HepG2 (cell line): ENCODE results near the gene ADAM8. TPM values are rescaled to one million over a fixed set of nuclear protein-coding genes. Genes with fewer than 3 reads are reported as not detected.

Experiments used
- CERS6 ChIP-seq: sonication (generic); formaldehyde crosslinking; IDR thresholded peaks from 2 replicates; pipeline ENCODE4 v1.5.0; 2020; ENCODE audit warnings: missing genetic modification reagents
- GABPB1 ChIP-seq: IDR thresholded peaks from 2 replicates; pipeline ENCODE4 v1.6.1; 2016; ENCODE audit warnings: mild to moderate bottlenecking, missing genetic modification reagents, moderate library complexity, missing compliant biosample characterization
- IRF2 ChIP-seq: IDR thresholded peaks from 2 replicates; pipeline ENCODE4 v1.6.1; 2018; ENCODE audit warnings: missing genetic modification reagents, missing compliant biosample characterization
- MAX ChIP-seq: IDR thresholded peaks from 2 replicates; pipeline ENCODE4 v1.6.1; 2012; ENCODE audit warnings: inconsistent platforms
- MYC ChIP-seq: sonication (generic); formaldehyde crosslinking; IDR thresholded peaks from 2 replicates; pipeline ENCODE4 v1.9.0; 2021; ENCODE audit warnings: missing genetic modification reagents, borderline replicate concordance
- PCBP1 ChIP-seq: fragments of 200-400 bp; formaldehyde crosslinking; IDR thresholded peaks from 2 replicates; pipeline ENCODE4 v1.6.1; 2017; ENCODE audit warnings: mild to moderate bottlenecking, low read depth, low read length, borderline replicate concordance
- RNF2 ChIP-seq: fragments of 450-650 bp; conservative IDR thresholded peaks from 2 replicates; pipeline ENCODE4 v1.6.1; 2016; ENCODE audit warnings: low read depth
- ZBTB33 ChIP-seq: sonication (generic); formaldehyde crosslinking; IDR thresholded peaks from 2 replicates; pipeline ENCODE4 v1.4.0; 2020; ENCODE audit warnings: missing genetic modification reagents
- ZFP90 ChIP-seq: sonication (generic); formaldehyde crosslinking; IDR thresholded peaks from 2 replicates; pipeline ENCODE4 v1.8.0; 2022; ENCODE audit warnings: missing genetic modification reagents, mild to moderate bottlenecking, inconsistent platforms, borderline replicate concordance
- ZNF768 ChIP-seq: sonication (generic); formaldehyde crosslinking; IDR thresholded peaks from 2 replicates; pipeline ENCODE4 v1.4.0; 2020; ENCODE audit warnings: missing genetic modification reagents
- ZNF777 ChIP-seq: sonication (generic); formaldehyde crosslinking; IDR thresholded peaks from 2 replicates; pipeline ENCODE4 v1.4.0; 2020; ENCODE audit warnings: missing genetic modification reagents
- polyA plus RNA-seq, 8 experiments: library from polyadenylated mRNA; depleted of rRNA in 3 of 8; stranded (reverse) in 7 of 8; unstranded in 1 of 8; fragments of >200 nt; fragmentation: Illumina TruSeq in 4 of 8; extraction: Trizol in 4 of 8; gene quantifications; 2 replicates each; pipeline versions ENCODE4 v1.2.1 to v1.2.3, GENCODE V29; 2011 to 2016; ENCODE audit warnings: low read depth in 4 of 8, missing spikeins in 1 of 8, mixed read lengths in 1 of 8; ENCODE audit not compliant: insufficient read depth in 1 of 8
- total RNA-seq, 5 experiments: library from RNA; depleted of rRNA; stranded (reverse); fragments of >200 nt; fragmentation: Illumina TruSeq; extraction: Trizol; gene quantifications; 2 replicates each; pipeline ENCODE4 v1.2.3, GENCODE V29; 2016; ENCODE audit warnings: low read depth in 1 of 5
- TF ChIP-seq, protein P1 (sequence below): sonication (generic); formaldehyde crosslinking; IDR thresholded peaks from 2 replicates; pipeline ENCODE4 v1.5.1; 2020; ENCODE audit warnings: mild to moderate bottlenecking, missing genetic modification reagents, borderline replicate concordance
- TF ChIP-seq, protein P2 (sequence below): sonication (generic); formaldehyde crosslinking; IDR thresholded peaks from 2 replicates; pipeline ENCODE4 v1.4.0; 2020; ENCODE audit warnings: missing genetic modification reagents
- TF ChIP-seq, protein P3 (sequence below): IDR thresholded peaks from 2 replicates; pipeline ENCODE4 v1.6.1; 2018; ENCODE audit warnings: missing genetic modification reagents, mild to moderate bottlenecking, missing compliant biosample characterization

ADAM8 gene
- total and polyA plus RNA-seq, 2 of the 13 experiments (the other 11 are each of a cell fraction or from before 2014, with no cell fraction given), result 0.24 to 0.93 TPM

DNA sequence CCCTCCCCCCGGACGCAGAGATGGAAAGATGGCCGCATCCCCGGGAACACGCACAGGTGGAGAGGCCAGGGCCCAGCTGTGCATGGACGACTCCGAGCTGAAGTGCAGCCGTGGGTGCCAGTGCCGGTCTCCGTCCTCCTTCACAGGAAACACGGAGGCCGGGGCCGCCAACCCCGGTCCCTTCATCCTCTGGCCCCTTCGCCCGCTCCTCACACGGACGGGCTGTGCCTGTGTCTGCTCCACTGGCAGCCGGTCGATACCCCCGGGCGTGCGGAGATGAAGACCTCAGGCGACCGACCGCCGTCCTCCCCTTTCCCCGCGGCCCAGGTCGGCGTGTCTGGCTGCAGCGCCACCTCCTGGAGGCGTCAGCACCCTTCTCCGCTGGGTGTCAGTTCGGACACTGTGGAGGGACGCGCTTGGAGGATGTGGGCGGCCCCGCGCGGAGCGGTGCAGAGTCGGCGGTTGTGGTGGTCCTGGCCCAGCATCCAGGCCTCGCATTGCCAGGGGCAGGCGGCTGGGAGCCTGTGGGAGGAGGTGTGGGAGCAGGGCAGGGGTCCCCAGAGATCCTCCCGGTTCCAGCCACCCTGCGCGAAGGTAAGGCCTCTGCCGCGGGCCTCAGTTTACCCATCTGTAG, 41.9 kb upstream of the ADAM8 start (continued):
- TF ChIP-seq, protein P1, sequence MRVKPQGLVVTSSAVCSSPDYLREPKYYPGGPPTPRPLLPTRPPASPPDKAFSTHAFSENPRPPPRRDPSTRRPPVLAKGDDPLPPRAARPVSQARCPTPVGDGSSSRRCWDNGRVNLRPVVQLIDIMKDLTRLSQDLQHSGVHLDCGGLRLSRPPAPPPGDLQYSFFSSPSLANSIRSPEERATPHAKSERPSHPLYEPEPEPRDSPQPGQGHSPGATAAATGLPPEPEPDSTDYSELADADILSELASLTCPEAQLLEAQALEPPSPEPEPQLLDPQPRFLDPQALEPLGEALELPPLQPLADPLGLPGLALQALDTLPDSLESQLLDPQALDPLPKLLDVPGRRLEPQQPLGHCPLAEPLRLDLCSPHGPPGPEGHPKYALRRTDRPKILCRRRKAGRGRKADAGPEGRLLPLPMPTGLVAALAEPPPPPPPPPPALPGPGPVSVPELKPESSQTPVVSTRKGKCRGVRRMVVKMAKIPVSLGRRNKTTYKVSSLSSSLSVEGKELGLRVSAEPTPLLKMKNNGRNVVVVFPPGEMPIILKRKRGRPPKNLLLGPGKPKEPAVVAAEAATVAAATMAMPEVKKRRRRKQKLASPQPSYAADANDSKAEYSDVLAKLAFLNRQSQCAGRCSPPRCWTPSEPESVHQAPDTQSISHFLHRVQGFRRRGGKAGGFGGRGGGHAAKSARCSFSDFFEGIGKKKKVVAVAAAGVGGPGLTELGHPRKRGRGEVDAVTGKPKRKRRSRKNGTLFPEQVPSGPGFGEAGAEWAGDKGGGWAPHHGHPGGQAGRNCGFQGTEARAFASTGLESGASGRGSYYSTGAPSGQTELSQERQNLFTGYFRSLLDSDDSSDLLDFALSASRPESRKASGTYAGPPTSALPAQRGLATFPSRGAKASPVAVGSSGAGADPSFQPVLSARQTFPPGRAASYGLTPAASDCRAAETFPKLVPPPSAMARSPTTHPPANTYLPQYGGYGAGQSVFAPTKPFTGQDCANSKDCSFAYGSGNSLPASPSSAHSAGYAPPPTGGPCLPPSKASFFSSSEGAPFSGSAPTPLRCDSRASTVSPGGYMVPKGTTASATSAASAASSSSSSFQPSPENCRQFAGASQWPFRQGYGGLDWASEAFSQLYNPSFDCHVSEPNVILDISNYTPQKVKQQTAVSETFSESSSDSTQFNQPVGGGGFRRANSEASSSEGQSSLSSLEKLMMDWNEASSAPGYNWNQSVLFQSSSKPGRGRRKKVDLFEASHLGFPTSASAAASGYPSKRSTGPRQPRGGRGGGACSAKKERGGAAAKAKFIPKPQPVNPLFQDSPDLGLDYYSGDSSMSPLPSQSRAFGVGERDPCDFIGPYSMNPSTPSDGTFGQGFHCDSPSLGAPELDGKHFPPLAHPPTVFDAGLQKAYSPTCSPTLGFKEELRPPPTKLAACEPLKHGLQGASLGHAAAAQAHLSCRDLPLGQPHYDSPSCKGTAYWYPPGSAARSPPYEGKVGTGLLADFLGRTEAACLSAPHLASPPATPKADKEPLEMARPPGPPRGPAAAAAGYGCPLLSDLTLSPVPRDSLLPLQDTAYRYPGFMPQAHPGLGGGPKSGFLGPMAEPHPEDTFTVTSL (CRISPR knock-in tag), result no peak
- TF ChIP-seq ZNF777 (CRISPR knock-in tag) (peak; percentile 72), CERS6 (no peak), RNF2 (0 out of 2 replicates have a peak, but pooled peaks have one; percentile 21), IRF2 (CRISPR knock-in tag) (peak; percentile 63; the same call in 1 of the 2 replicates), MAX (peak; percentile 74), ZBTB33 (CRISPR knock-in tag) (peak; percentile 65; the same call in 1 of the 2 replicates), ZFP90 (CRISPR knock-in tag) (no peak), ZNF768 (peak; percentile 48; the same call in 1 of the 2 replicates), GABPB1 (CRISPR knock-in tag) (peak; percentile 80), MYC (CRISPR knock-in tag) (peak; percentile 53; the same call in 1 of the 2 replicates), PCBP1 (0 out of 2 replicates have a peak, but pooled peaks have one; percentile 49)
- TF ChIP-seq, protein P2, sequence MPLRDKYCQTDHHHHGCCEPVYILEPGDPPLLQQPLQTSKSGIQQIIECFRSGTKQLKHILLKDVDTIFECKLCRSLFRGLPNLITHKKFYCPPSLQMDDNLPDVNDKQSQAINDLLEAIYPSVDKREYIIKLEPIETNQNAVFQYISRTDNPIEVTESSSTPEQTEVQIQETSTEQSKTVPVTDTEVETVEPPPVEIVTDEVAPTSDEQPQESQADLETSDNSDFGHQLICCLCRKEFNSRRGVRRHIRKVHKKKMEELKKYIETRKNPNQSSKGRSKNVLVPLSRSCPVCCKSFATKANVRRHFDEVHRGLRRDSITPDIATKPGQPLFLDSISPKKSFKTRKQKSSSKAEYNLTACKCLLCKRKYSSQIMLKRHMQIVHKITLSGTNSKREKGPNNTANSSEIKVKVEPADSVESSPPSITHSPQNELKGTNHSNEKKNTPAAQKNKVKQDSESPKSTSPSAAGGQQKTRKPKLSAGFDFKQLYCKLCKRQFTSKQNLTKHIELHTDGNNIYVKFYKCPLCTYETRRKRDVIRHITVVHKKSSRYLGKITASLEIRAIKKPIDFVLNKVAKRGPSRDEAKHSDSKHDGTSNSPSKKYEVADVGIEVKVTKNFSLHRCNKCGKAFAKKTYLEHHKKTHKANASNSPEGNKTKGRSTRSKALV (CRISPR knock-in tag), result 0 out of 2 replicates have a peak, but pooled peaks have one; percentile 42
- TF ChIP-seq, protein P3, sequence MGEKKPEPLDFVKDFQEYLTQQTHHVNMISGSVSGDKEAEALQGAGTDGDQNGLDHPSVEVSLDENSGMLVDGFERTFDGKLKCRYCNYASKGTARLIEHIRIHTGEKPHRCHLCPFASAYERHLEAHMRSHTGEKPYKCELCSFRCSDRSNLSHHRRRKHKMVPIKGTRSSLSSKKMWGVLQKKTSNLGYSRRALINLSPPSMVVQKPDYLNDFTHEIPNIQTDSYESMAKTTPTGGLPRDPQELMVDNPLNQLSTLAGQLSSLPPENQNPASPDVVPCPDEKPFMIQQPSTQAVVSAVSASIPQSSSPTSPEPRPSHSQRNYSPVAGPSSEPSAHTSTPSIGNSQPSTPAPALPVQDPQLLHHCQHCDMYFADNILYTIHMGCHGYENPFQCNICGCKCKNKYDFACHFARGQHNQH (CRISPR knock-in tag), result peak; percentile 30; the same call in 1 of the 2 replicates
